Measurements from ENCODE around the gene TRPC6.

The TRPC6 gene

GRCh38 chr11:101445761-101446160 lies 138.0 kb downstream of the TRPC6 start:
- Histone ChIP-seq H2AFZ (ENCODE audit: low read length) (no peak overlapping the region), H3K4me1 (ENCODE audit: insufficient read depth, low read length, poor library complexity, severe bottlenecking) (no peaks in the 10 kb centered on the region), H3K27me3 (ENCODE audit: insufficient read depth, low read length, poor library complexity, severe bottlenecking) (no peaks in the 10 kb centered on the region), H3K79me2 (ENCODE audit: insufficient read depth, low read length) (no peaks in the 10 kb centered on the region), H3K4me2 (ENCODE audit: low read depth, low read length, poor library complexity, severe bottlenecking) (no peak overlapping the region), H3K4me3 (ENCODE audit: low read length, poor library complexity, severe bottlenecking) (no peak overlapping the region), H3K36me3 (ENCODE audit: insufficient read depth, low read length) (no peaks in the 10 kb centered on the region), H4K20me1 (ENCODE audit: insufficient read depth, low read length, poor library complexity, severe bottlenecking) (no peaks in the 10 kb centered on the region), H3K9ac (ENCODE audit: low read depth, low read length, poor library complexity, severe bottlenecking) (no peak overlapping the region), H3K9me3 (ENCODE audit: insufficient read depth, low read depth, low read length) (no peaks in the 10 kb centered on the region), H3K9me2 (replicated peaks; ENCODE audit: low read depth, low read length) (no peaks in the 10 kb centered on the region), H3F3A (ENCODE audit: low read depth) (no peaks in the 10 kb centered on the region)
- TF ChIP-seq CTCF (conservative IDR thresholded peaks at IDR 0.05; ENCODE audit: low read length) (no peak), EZH2phosphoT487 (IDR thresholded peaks at IDR 0.05; ENCODE audit: borderline replicate concordance) (no peak)

GRCh38 chr11:101444851-101445250 lies 139.0 kb downstream of the TRPC6 start:
- no peak overlapping the region for H3K4me3 ChIP-seq (ENCODE audit: low read length, poor library complexity, severe bottlenecking)
- no peaks in the 10 kb centered on the region for H3K9me3 ChIP-seq (ENCODE audit: insufficient read depth, low read depth, low read length)
- H3K4me2 ChIP-seq (ENCODE audit: low read depth, low read length, poor library complexity, severe bottlenecking) = no peak overlapping the region
- H4K20me1 ChIP-seq (ENCODE audit: insufficient read depth, low read length, poor library complexity, severe bottlenecking) = no peaks in the 10 kb centered on the region
- no peak for TF ChIP-seq EZH2phosphoT487 (IDR thresholded peaks at IDR 0.05; ENCODE audit: borderline replicate concordance)
- TF ChIP-seq CTCF (conservative IDR thresholded peaks at IDR 0.05; ENCODE audit: low read length) = no peak
- H2AFZ ChIP-seq (ENCODE audit: low read length) = no peak overlapping the region
- no peaks in the 10 kb centered on the region for H3K4me1 ChIP-seq (ENCODE audit: insufficient read depth, low read length, poor library complexity, severe bottlenecking)
- no peaks in the 10 kb centered on the region for H3K9me2 ChIP-seq (replicated peaks; ENCODE audit: low read depth, low read length)
- H3K79me2 ChIP-seq (ENCODE audit: insufficient read depth, low read length) = no peaks in the 10 kb centered on the region
- no peaks in the 10 kb centered on the region for H3F3A ChIP-seq (ENCODE audit: low read depth)
- H3K27me3 ChIP-seq (ENCODE audit: insufficient read depth, low read length, poor library complexity, severe bottlenecking) = no peaks in the 10 kb centered on the region
- H3K9ac ChIP-seq (ENCODE audit: low read depth, low read length, poor library complexity, severe bottlenecking) = no peak overlapping the region
- no peaks in the 10 kb centered on the region for H3K36me3 ChIP-seq (ENCODE audit: insufficient read depth, low read length)

GRCh38 chr11:101444164-101444563 lies 139.6 kb downstream of the TRPC6 start:
- no peak overlapping the region for H3K4me2 ChIP-seq (ENCODE audit: low read depth, low read length, poor library complexity, severe bottlenecking)
- H3K27me3 ChIP-seq (ENCODE audit: insufficient read depth, low read length, poor library complexity, severe bottlenecking) = no peaks in the 10 kb centered on the region
- no peaks in the 10 kb centered on the region for H3K9me2 ChIP-seq (replicated peaks; ENCODE audit: low read depth, low read length)
- no peak overlapping the region for H3K4me3 ChIP-seq (ENCODE audit: low read length, poor library complexity, severe bottlenecking)
- H3K9ac ChIP-seq (ENCODE audit: low read depth, low read length, poor library complexity, severe bottlenecking) = no peak overlapping the region
- no peak for TF ChIP-seq CTCF (conservative IDR thresholded peaks at IDR 0.05; ENCODE audit: low read length)
- H4K20me1 ChIP-seq (ENCODE audit: insufficient read depth, low read length, poor library complexity, severe bottlenecking) = no peaks in the 10 kb centered on the region
- H2AFZ ChIP-seq (ENCODE audit: low read length) = no peak overlapping the region
- no peaks in the 10 kb centered on the region for H3K4me1 ChIP-seq (ENCODE audit: insufficient read depth, low read length, poor library complexity, severe bottlenecking)
- H3K36me3 ChIP-seq (ENCODE audit: insufficient read depth, low read length) = no peaks in the 10 kb centered on the region
- H3K9me3 ChIP-seq (ENCODE audit: insufficient read depth, low read depth, low read length) = no peaks in the 10 kb centered on the region
- no peaks in the 10 kb centered on the region for H3F3A ChIP-seq (ENCODE audit: low read depth)
- H3K79me2 ChIP-seq (ENCODE audit: insufficient read depth, low read length) = no peaks in the 10 kb centered on the region
